Activated T-cell treated with anti-CD3 and anti-CD28 coated beads, Interleukin-2, amount 50 U/mL, for 72 hours (primary cell): ENCODE data around the gene GLDC. TPM values are rescaled to one million over a fixed set of nuclear protein-coding genes. Genes with fewer than 3 reads are reported as not detected.
A peak's percentile ranks its signal among the peaks of the same experiment; 100 is the strongest.
"Not testable (repeated sequence)": the region's sequence is repeated elsewhere in the genome, so short reads cannot be mapped to it uniquely, and the experiment has no call there.

Experiments
- ATAC-seq, 2 donors: fragments of 150-1000 bp; cut with Tn5 transposase; replicated peaks in 1 of 2; 2 replicates each; pipeline ENCODE4 v1.10.0; 2021; ENCODE audit warnings: moderate library complexity in 2 of 2, mild to moderate bottlenecking in 1 of 2
- DNase-seq, 2 donors: peaks; one replicate each; pipeline ENCODE4 v3.0.0; 2021 to 2022; ENCODE audit warnings: mixed read lengths in 1 of 2
- H3K27ac Mint-ChIP-seq: one replicate; pipeline ENCODE4 v1.8.0; 2022; ENCODE audit warnings: mild to moderate bottlenecking, moderate library complexity, mixed read lengths
- H3K27me3 Mint-ChIP-seq: one replicate; pipeline ENCODE4 v1.8.0; 2022; ENCODE audit warnings: low read depth, mixed read lengths
- H3K36me3 Mint-ChIP-seq, 2 donors: one replicate each; pipeline ENCODE4 v1.8.0; 2022; ENCODE audit warnings: mixed read lengths in 2 of 2, mild to moderate bottlenecking in 1 of 2; ENCODE audit not compliant: insufficient read depth in 2 of 2
- H3K4me1 Mint-ChIP-seq: one replicate; pipeline ENCODE4 v1.8.0; 2022; ENCODE audit warnings: low read depth, mixed read lengths
- H3K4me3 Mint-ChIP-seq, 2 donors: one replicate each; pipeline ENCODE4 v1.8.0; 2022; ENCODE audit warnings: mild to moderate bottlenecking in 2 of 2, mixed read lengths in 2 of 2, moderate library complexity in 2 of 2
- H3K9me3 Mint-ChIP-seq, 2 donors: one replicate each; pipeline ENCODE4 v1.8.0; 2022; ENCODE audit warnings: mixed read lengths in 2 of 2
- total RNA-seq, 2 donors: library from RNA; stranded (reverse); gene quantifications; one replicate each; pipeline ENCODE4 v1.2.3, GENCODE V29; 2022

GLDC gene
- total RNA-seq, 2 donors from 2014 or later, result 1.2 to 5.2 TPM

GRCh38 chr9:6628704-6629103 lies 16.8 kb downstream of the GLDC start:
- ATAC-seq (no peak), DNase-seq (no peak)
- H3K27ac Mint-ChIP-seq, result no peak overlapping the region
- H3K36me3 Mint-ChIP-seq, result no peaks in the 10 kb centered on the region
- H3K4me1 Mint-ChIP-seq, result no peaks in the 10 kb centered on the region
- peaks cover 15% of the 10 kb centered on the region for H3K27me3 Mint-ChIP-seq
- H3K9me3 Mint-ChIP-seq, result no peaks in the 10 kb centered on the region
- no peak overlapping the region for H3K4me3 Mint-ChIP-seq

DNA sequence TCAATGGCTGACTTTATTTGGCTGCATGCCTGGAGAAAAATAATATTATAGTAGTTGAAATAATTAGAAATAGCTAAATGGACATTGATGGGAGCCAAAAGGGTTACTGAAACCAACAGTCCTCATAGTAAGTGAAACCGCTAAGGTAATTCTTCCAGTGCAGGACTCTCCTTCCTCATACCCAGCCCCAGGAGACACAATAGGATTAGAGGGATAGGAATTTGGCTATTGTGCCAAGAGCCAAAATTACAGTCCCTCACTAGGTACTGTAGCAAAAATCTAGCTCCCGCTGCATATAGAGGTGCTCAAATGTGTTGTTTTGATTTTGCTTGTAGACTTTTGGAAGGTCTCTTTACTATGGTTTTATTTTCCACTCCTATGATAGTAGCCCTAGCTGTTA lies 20.2 kb downstream of the GLDC start:
- Mint-ChIP-seq H3K36me3 (peaks cover 0 to 3% of the 10 kb centered on the region in 2 donors), H3K9me3 (peaks cover 0 to 3% of the 10 kb centered on the region in 2 donors), H3K4me3 (no peak overlapping the region), H3K27ac (no peak overlapping the region), H3K4me1 (no peaks in the 10 kb centered on the region), H3K27me3 (peaks cover 15% of the 10 kb centered on the region)
- no peak for DNase-seq
- ATAC-seq, result no peak

DNA sequence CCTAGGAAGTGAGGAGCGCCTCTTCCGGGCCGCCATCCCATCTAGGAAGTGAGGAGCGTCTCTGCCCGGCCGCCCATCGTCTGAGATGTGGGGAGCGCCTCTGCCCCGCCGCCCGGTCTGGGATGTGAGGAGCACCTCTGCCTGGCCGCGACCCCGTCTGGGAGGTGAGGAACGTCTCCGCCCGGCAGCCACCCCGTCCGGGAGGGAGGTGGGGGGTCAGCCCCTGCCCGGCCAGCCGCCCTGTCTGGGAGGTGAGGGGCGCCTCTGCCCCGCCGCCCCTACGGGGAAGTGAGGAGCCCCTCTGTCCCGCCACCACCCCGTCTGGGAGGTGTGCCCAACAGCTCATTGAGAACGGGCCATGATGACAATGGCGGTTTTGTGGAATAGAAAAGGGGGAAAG lies 22.7 kb downstream of the GLDC start:
- H3K36me3 Mint-ChIP-seq, H3K9me3 Mint-ChIP-seq, DNase-seq, ATAC-seq, H3K4me3 Mint-ChIP-seq, H3K4me1 Mint-ChIP-seq, H3K27ac Mint-ChIP-seq: not testable (repeated sequence)
- H3K27me3 Mint-ChIP-seq, result peaks cover 24% of the 10 kb centered on the region

GRCh38 chr9:6620796-6621195 lies 24.7 kb downstream of the GLDC start:
- Mint-ChIP-seq H3K4me3 (no peak overlapping the region), H3K27me3 (peaks cover 23% of the 10 kb centered on the region), H3K27ac (no peak overlapping the region), H3K36me3 (peaks cover 0 to 3% of the 10 kb centered on the region in 2 donors), H3K9me3 (peaks cover 0 to 3% of the 10 kb centered on the region in 2 donors), H3K4me1 (no peaks in the 10 kb centered on the region)
- ATAC-seq, result no peak
- DNase-seq, result no peak

GRCh38 chr9:6620353-6620752 lies 25.2 kb downstream of the GLDC start:
- H3K4me3 Mint-ChIP-seq, result no peak overlapping the region
- DNase-seq (no peak), ATAC-seq (no peak)
- H3K27me3 Mint-ChIP-seq, result peaks cover 18% of the 10 kb centered on the region
- H3K9me3 Mint-ChIP-seq, result peaks cover 0 to 3% of the 10 kb centered on the region in 2 donors
- no peak overlapping the region for H3K27ac Mint-ChIP-seq
- H3K4me1 Mint-ChIP-seq, result no peaks in the 10 kb centered on the region
- peaks cover 0 to 3% of the 10 kb centered on the region in 2 donors for H3K36me3 Mint-ChIP-seq

GRCh38 chr9:6619909-6620308 lies 25.6 kb downstream of the GLDC start:
- ATAC-seq, result no peak
- Mint-ChIP-seq H3K27ac (no peak overlapping the region), H3K27me3 (peaks cover 18% of the 10 kb centered on the region), H3K4me3 (no peak overlapping the region), H3K36me3 (peaks cover 0 to 3% of the 10 kb centered on the region in 2 donors), H3K9me3 (peaks cover 0 to 3% of the 10 kb centered on the region in 2 donors), H3K4me1 (no peaks in the 10 kb centered on the region)
- DNase-seq, result no peak

- peaks cover 18% of the 10 kb centered on the region for H3K27me3 Mint-ChIP-seq
- H3K4me3 Mint-ChIP-seq, result no peak overlapping the region
- H3K36me3 Mint-ChIP-seq, result peaks cover 0 to 3% of the 10 kb centered on the region in 2 donors
- ATAC-seq (no peak), DNase-seq (no peak)
- H3K27ac Mint-ChIP-seq, result no peak overlapping the region
- H3K9me3 Mint-ChIP-seq, result peaks cover 0 to 2% of the 10 kb centered on the region in 2 donors
- no peaks in the 10 kb centered on the region for H3K4me1 Mint-ChIP-seq
Observed at GRCh38 chr9:6616951-6617602, 28.5 kb downstream of the GLDC start.

DNA sequence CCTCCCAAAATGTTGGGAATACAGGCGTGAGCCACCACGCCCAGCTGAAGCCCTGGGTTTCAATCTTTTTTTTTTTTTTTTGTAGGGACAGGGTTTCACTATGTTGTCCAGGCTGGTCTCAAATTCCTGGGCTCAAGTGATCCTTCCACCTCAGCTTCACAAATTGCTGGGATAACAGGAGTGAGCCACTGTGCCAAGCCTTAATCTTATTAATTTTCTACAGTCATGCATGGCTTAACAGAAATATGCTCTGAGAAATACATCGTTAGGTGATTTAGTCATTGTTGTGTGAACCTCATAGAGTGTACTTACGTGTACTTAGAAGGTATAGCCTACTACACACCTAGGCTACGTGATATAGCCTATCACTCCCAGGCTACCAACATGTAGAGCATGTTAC lies 31.0 kb downstream of the GLDC start:
- Mint-ChIP-seq H3K27me3 (peaks cover 18% of the 10 kb centered on the region), H3K4me3 (no peak overlapping the region), H3K27ac (no peak overlapping the region), H3K9me3 (no peaks in the 10 kb centered on the region), H3K4me1 (no peaks in the 10 kb centered on the region), H3K36me3 (no peaks in the 10 kb centered on the region)
- DNase-seq, result no peak
- ATAC-seq, result no peak

DNA sequence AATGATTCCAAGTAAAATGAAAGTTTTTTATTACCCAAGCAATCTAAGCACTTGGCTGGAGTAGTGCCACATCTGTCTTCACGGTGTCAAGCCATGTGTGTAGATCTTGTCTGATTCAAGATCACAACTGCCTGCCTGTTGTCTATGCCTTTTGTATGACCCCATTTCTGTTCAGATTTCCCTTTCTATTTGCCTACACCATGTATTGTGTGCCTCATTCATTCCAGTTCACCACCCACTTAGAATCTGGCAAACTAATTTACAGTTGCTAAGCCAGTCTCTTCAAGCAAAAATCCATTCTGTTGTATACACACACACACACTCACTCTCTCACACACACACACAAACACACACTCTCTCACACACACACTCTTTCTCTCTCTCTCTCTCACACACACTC lies 33.7 kb downstream of the GLDC start:
- ATAC-seq (no peak), DNase-seq (no peak)
- H3K4me3 Mint-ChIP-seq, result no peak overlapping the region
- H3K27ac Mint-ChIP-seq, result no peak overlapping the region
- H3K27me3 Mint-ChIP-seq, result no peaks in the 10 kb centered on the region
- H3K9me3 Mint-ChIP-seq, result no peaks in the 10 kb centered on the region
- no peaks in the 10 kb centered on the region for H3K36me3 Mint-ChIP-seq
- H3K4me1 Mint-ChIP-seq, result no peaks in the 10 kb centered on the region

DNA sequence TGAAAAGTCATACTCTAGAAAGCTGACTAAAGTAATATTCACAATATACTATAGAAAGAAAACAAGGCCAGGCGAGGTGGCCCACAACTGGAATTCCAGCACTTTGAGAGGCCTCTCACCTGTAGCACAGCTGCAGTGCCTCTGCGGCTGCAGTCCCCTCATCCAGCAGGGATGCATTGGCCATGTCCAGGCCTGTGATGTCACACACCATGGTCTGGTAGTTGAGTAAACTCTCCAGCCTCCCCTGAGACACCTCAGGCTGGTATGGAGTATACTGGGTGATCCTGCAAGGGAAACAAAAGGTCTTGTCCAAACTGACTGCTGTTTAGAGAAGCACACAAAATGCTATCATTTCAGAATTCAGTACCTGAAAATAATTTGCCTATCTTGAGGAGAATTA lies 35.5 kb downstream of the GLDC start:
- H3K4me3 Mint-ChIP-seq, result no peak overlapping the region

GRCh38 chr9:6609497-6610016 lies 36.0 kb downstream of the GLDC start:
- Mint-ChIP-seq H3K9me3 (no peaks in the 10 kb centered on the region), H3K27ac (no peak overlapping the region), H3K4me1 (no peaks in the 10 kb centered on the region), H3K4me3 (no peak overlapping the region), H3K27me3 (no peaks in the 10 kb centered on the region), H3K36me3 (no peaks in the 10 kb centered on the region)
- DNase-seq (no peak), ATAC-seq (no peak)

More for the DNA sequence above, 35.5 kb downstream of the GLDC start:
- DNase-seq (no peak), ATAC-seq (no peak)
- Mint-ChIP-seq H3K27me3 (no peaks in the 10 kb centered on the region), H3K9me3 (no peaks in the 10 kb centered on the region), H3K36me3 (no peaks in the 10 kb centered on the region), H3K4me1 (no peaks in the 10 kb centered on the region), H3K27ac (no peak overlapping the region)

- H3K27me3 Mint-ChIP-seq, result no peaks in the 10 kb centered on the region
- DNase-seq (peak in 1 of 2 donors; percentile 15), ATAC-seq (peak in 1 of 2 donors; percentile 51)
- H3K27ac Mint-ChIP-seq, result no peak overlapping the region
- H3K4me1 Mint-ChIP-seq, result no peaks in the 10 kb centered on the region
- H3K36me3 Mint-ChIP-seq, result no peaks in the 10 kb centered on the region
- H3K4me3 Mint-ChIP-seq, result peak overlapping the region; percentile 15 to 23
- no peaks in the 10 kb centered on the region for H3K9me3 Mint-ChIP-seq
Observed at GRCh38 chr9:6605202-6605601, 40.3 kb downstream of the GLDC start.

- no peak overlapping the region for H3K4me3 Mint-ChIP-seq
- H3K9me3 Mint-ChIP-seq, result no peaks in the 10 kb centered on the region
- no peak overlapping the region for H3K27ac Mint-ChIP-seq
- H3K4me1 Mint-ChIP-seq, result peaks cover 11% of the 10 kb centered on the region
- no peak for DNase-seq
- H3K27me3 Mint-ChIP-seq, result no peaks in the 10 kb centered on the region
- H3K36me3 Mint-ChIP-seq, result no peaks in the 10 kb centered on the region
- no peak for ATAC-seq
Observed at GRCh38 chr9:6600426-6600825, 45.1 kb downstream of the GLDC start.

DNA sequence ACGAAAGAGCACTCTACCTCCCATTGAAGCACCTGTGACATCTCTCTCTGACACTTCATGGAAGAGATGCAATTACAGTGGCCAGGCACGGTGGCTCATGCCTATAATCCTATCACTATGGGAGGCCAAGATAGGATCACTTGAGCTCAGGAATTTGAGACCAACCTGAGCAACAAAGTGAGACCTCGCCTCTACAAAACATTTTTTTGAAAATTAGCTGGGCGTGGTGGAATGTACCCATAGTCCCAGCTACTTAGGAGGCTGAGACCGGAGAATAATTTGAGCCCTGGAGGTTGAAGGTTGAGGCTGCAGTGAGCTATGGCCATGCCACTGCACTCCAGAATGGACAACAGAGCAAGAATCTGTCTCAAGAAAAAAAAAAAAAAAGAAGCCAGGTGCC lies 45.5 kb downstream of the GLDC start:
- H3K4me3 Mint-ChIP-seq, result no peak overlapping the region
- no peaks in the 10 kb centered on the region for H3K36me3 Mint-ChIP-seq
- ATAC-seq (no peak), DNase-seq (no peak)
- H3K9me3 Mint-ChIP-seq, result no peaks in the 10 kb centered on the region
- peaks cover 11% of the 10 kb centered on the region for H3K4me1 Mint-ChIP-seq
- no peaks in the 10 kb centered on the region for H3K27me3 Mint-ChIP-seq
- H3K27ac Mint-ChIP-seq, result no peak overlapping the region
